H9 (cell line): ENCODE results near the gene DHRS7B. TPM values are rescaled to one million over a fixed set of nuclear protein-coding genes. Genes with fewer than 3 reads are reported as not detected.

Experiments
- DNase-seq: peaks from one replicate; pipeline ENCODE4 v3.0.0-alpha.2; 2017
- H2AFZ ChIP-seq: one replicate; pipeline ENCODE4 v1.6.1; 2013; ENCODE audit warnings: mild to moderate bottlenecking, low read length, control low read depth, moderate library complexity
- H2AK5ac ChIP-seq: 2 replicates; pipeline ENCODE4 v1.6.1; 2013; ENCODE audit warnings: low read length, control low read depth, mixed read lengths; ENCODE audit not compliant: insufficient read length
- H2BK120ac ChIP-seq: one replicate; pipeline ENCODE4 v1.6.1; 2013; ENCODE audit warnings: low read depth, mild to moderate bottlenecking, low read length, control low read depth, inconsistent platforms; ENCODE audit not compliant: poor library complexity, severe bottlenecking
- H2BK12ac ChIP-seq: 2 replicates; pipeline ENCODE4 v1.6.1; 2013; ENCODE audit warnings: low read length, control low read depth, mixed read lengths, low read depth; ENCODE audit not compliant: insufficient read length
- H2BK15ac ChIP-seq: 2 replicates; pipeline ENCODE4 v1.6.1; 2013; ENCODE audit warnings: low read depth, low read length, control low read depth
- H2BK20ac ChIP-seq: one replicate; pipeline ENCODE4 v1.6.1; 2013; ENCODE audit warnings: low read depth, mild to moderate bottlenecking, low read length, control low read depth, inconsistent platforms; ENCODE audit not compliant: poor library complexity, severe bottlenecking
- H2BK5ac ChIP-seq: 2 replicates; pipeline ENCODE4 v1.6.1; 2013; ENCODE audit warnings: low read length, control low read depth, mixed read lengths; ENCODE audit not compliant: insufficient read length
- H3K14ac ChIP-seq: 2 replicates; pipeline ENCODE4 v1.6.1; 2013; ENCODE audit warnings: low read length, control low read depth; ENCODE audit not compliant: insufficient read depth
- H3K18ac ChIP-seq: 2 replicates; pipeline ENCODE4 v1.6.1; 2013; ENCODE audit warnings: low read depth, mild to moderate bottlenecking, mixed read lengths, low read length, control low read depth; ENCODE audit not compliant: insufficient read length
- H3K23ac ChIP-seq: 2 replicates; pipeline ENCODE4 v1.6.1; 2013; ENCODE audit warnings: low read length, control low read depth, mixed read lengths, low read depth; ENCODE audit not compliant: insufficient read length
- H3K23me2 ChIP-seq: 2 replicates; pipeline ENCODE4 v1.6.1; 2013; ENCODE audit warnings: low read depth, mild to moderate bottlenecking, mixed read lengths, low read length, control low read depth; ENCODE audit not compliant: insufficient read length, poor library complexity, severe bottlenecking
- H3K27ac ChIP-seq: 2 replicates; pipeline ENCODE4 v1.5.1; 2013; ENCODE audit warnings: low read length, control low read depth, mixed read lengths, low read depth; ENCODE audit not compliant: insufficient read length
- H3K27me3 ChIP-seq: 2 replicates; pipeline ENCODE4 v1.6.1; 2013; ENCODE audit warnings: low read length, control low read depth, inconsistent platforms; ENCODE audit not compliant: insufficient read depth
- H3K4ac ChIP-seq: 2 replicates; pipeline ENCODE4 v1.6.1; 2013; ENCODE audit warnings: low read depth, mild to moderate bottlenecking, control low read depth, inconsistent platforms, low read length, moderate library complexity
- H3K4me1 ChIP-seq: 2 replicates; pipeline ENCODE4 v1.6.1; 2013; ENCODE audit warnings: low read length, control low read depth, inconsistent platforms; ENCODE audit not compliant: insufficient read depth
- H3K4me2 ChIP-seq: 2 replicates; pipeline ENCODE4 v1.6.1; 2013; ENCODE audit warnings: low read length, control low read depth, mixed read lengths; ENCODE audit not compliant: insufficient read length, insufficient read depth
- H3K56ac ChIP-seq: 2 replicates; pipeline ENCODE4 v1.6.1; 2013; ENCODE audit warnings: low read depth, mild to moderate bottlenecking, mixed read lengths, low read length, control low read depth; ENCODE audit not compliant: insufficient read length
- H3K79me1 ChIP-seq: 2 replicates; pipeline ENCODE4 v1.6.1; 2013; ENCODE audit warnings: low read depth, mild to moderate bottlenecking, moderate library complexity, low read length, control low read depth, inconsistent platforms; ENCODE audit not compliant: insufficient read depth, poor library complexity, severe bottlenecking
- H3K79me2 ChIP-seq: 2 replicates; pipeline ENCODE4 v1.6.1; 2013; ENCODE audit warnings: low read length, control low read depth, inconsistent platforms; ENCODE audit not compliant: insufficient read depth
- H3K9ac ChIP-seq: 2 replicates; pipeline ENCODE4 v1.6.1; 2013; ENCODE audit warnings: low read length, control low read depth, mixed read lengths; ENCODE audit not compliant: insufficient read length; ENCODE audit errors: extremely low read depth
- H3K9me3 ChIP-seq: one replicate; pipeline ENCODE4 v1.6.1; 2013; ENCODE audit warnings: low read depth, low read length, inconsistent platforms; ENCODE audit not compliant: control insufficient read depth
- H3T11ph ChIP-seq: one replicate; pipeline ENCODE4 v1.6.1; 2013; ENCODE audit warnings: mild to moderate bottlenecking, low read length, control low read depth, inconsistent platforms
- H4K20me1 ChIP-seq: one replicate; pipeline ENCODE4 v1.6.1; 2013; ENCODE audit not compliant: control insufficient read depth, insufficient read length, insufficient read depth
- H4K5ac ChIP-seq: 2 replicates; pipeline ENCODE4 v1.6.1; 2013; ENCODE audit warnings: low read depth, mild to moderate bottlenecking, mixed read lengths, low read length, control low read depth; ENCODE audit not compliant: insufficient read length
- H4K8ac ChIP-seq: replicated peaks from 2 replicates; pipeline ENCODE4 v1.6.1; 2013; ENCODE audit warnings: low read length, control low read depth, mixed read lengths, low read depth; ENCODE audit not compliant: insufficient read length
- H4K91ac ChIP-seq: 2 replicates; pipeline ENCODE4 v1.6.1; 2013; ENCODE audit warnings: low read depth, mild to moderate bottlenecking, moderate library complexity, mixed read lengths, low read length, control low read depth; ENCODE audit not compliant: insufficient read length
- H3K27ac Mint-ChIP-seq, 3 experiments: 2 replicates in 2 of 3; 3 replicates in 1 of 3; pipeline ENCODE4 v1.8.0; 2020 to 2021; ENCODE audit warnings: mixed read lengths in 3 of 3, mild to moderate bottlenecking in 1 of 3, moderate library complexity in 1 of 3
- H3K27me3 Mint-ChIP-seq: 2 replicates; pipeline ENCODE4 v1.8.0; 2021; ENCODE audit warnings: low read depth, mild to moderate bottlenecking, moderate library complexity, mixed read lengths
- H3K36me3 Mint-ChIP-seq, 3 experiments: 2 replicates in 2 of 3; 3 replicates in 1 of 3; pipeline ENCODE4 v1.8.0; 2020 to 2021; ENCODE audit warnings: low read depth in 3 of 3, mixed read lengths in 3 of 3; ENCODE audit not compliant: insufficient read depth in 1 of 3
- H3K4me1 Mint-ChIP-seq, 2 experiments: 2 replicates each; pipeline ENCODE4 v1.8.0; 2020; ENCODE audit warnings: mixed read lengths in 2 of 2
- H3K4me3 Mint-ChIP-seq, 2 experiments: 2 replicates in 1 of 2; 3 replicates in 1 of 2; pipeline ENCODE4 v1.8.0; 2020 to 2021; ENCODE audit warnings: mild to moderate bottlenecking in 2 of 2, mixed read lengths in 2 of 2, moderate library complexity in 1 of 2
- H3K9me3 Mint-ChIP-seq, 2 experiments: 2 replicates in 1 of 2; 3 replicates in 1 of 2; pipeline ENCODE4 v1.8.0; 2020; ENCODE audit warnings: mild to moderate bottlenecking in 2 of 2, mixed read lengths in 2 of 2, moderate library complexity in 1 of 2
- CTCF ChIP-seq: fragments of 200-600 bp; sonication (generic); conservative IDR thresholded peaks from 3 replicates; pipeline ENCODE4 v1.8.0; 2021; ENCODE audit warnings: antibody characterized with exemption, mild to moderate bottlenecking
- WGBS: extraction: QIAGEN DNeasy Blood & Tissue Kit; methylation state at CpG from one replicate; pipeline ENCODE4 v1.1.7; 2013; ENCODE audit warnings: missing lambda C conversion rate, low lambda C conversion rate, mixed read lengths; ENCODE audit not compliant: insufficient read length; ENCODE audit errors: extremely low coverage; 5-methylcytosine and 5-hydroxymethylcytosine counted together
- total RNA-seq: library from RNA; stranded (reverse); gene quantifications from 2 replicates; pipeline ENCODE4 v1.2.1, GENCODE V29; 2021

DHRS7B gene
- total RNA-seq, 1 experiment from 2014 or later = 20.3 TPM

GRCh38 chr17:21167303-21167702 lies 40.5 kb downstream of the DHRS7B start:
- H3K9me3 ChIP-seq = no peaks in the 10 kb centered on the region
- H4K5ac ChIP-seq = no peak overlapping the region
- H3K23ac ChIP-seq = no peak overlapping the region
- no peak overlapping the region for H3K27ac ChIP-seq
- DNase-seq = no peak
- no peaks in the 10 kb centered on the region for H3K4me1 ChIP-seq
- H3K79me2 ChIP-seq = no peaks in the 10 kb centered on the region
- H3K23me2 ChIP-seq = no peaks in the 10 kb centered on the region
- H3K56ac ChIP-seq = no peak overlapping the region
- H2BK15ac ChIP-seq = no peak overlapping the region
- peaks cover 0 to 7% (median 6%) of the 10 kb centered on the region in 3 experiments; a peak in 5 of 7 replicates for H3K36me3 Mint-ChIP-seq
- no peak overlapping the region for H2BK20ac ChIP-seq
- H2AFZ ChIP-seq = no peak overlapping the region
- H3K4me3 Mint-ChIP-seq = no peak overlapping the region
- H2BK120ac ChIP-seq = no peak overlapping the region
- H3K27me3 Mint-ChIP-seq = no peaks in the 10 kb centered on the region
- H2BK5ac ChIP-seq = no peak overlapping the region
- no peak overlapping the region for H3K18ac ChIP-seq
- no peak overlapping the region for H3K9ac ChIP-seq
- peak overlapping the region in 1 of 3 experiments; percentile 63; a peak in 1 of 7 replicates for H3K27ac Mint-ChIP-seq
- no peaks in the 10 kb centered on the region for H4K20me1 ChIP-seq
- no peak overlapping the region for H3T11ph ChIP-seq
- H3K4me2 ChIP-seq = no peak overlapping the region
- no peaks in the 10 kb centered on the region for H3K4me1 Mint-ChIP-seq
- no peak overlapping the region for H4K8ac ChIP-seq
- no peak for TF ChIP-seq CTCF
- H4K91ac ChIP-seq = no peak overlapping the region
- no peaks in the 10 kb centered on the region for H3K9me3 Mint-ChIP-seq
- H3K27me3 ChIP-seq = no peaks in the 10 kb centered on the region
- no peaks in the 10 kb centered on the region for H3K79me1 ChIP-seq
- no CpG with 5 or more reads among the region's 5 CpGs for WGBS
- H2BK12ac ChIP-seq = no peak overlapping the region
- no peak overlapping the region for H3K14ac ChIP-seq
- no peak overlapping the region for H2AK5ac ChIP-seq
- no peak overlapping the region for H3K4ac ChIP-seq
